Tibial artery (tissue), 4 donors: ENCODE data around the gene ARHGAP45.

Experiments
- DNase-seq, 2 donors: peaks; one replicate each; pipeline ENCODE4 v3.0.0-alpha.2; 2019
- H3K27ac ChIP-seq, 2 donors: fragments of 200-600 bp; sonication (generic) in 1 of 2; 1 replicate in 1 of 2; 2 replicates in 1 of 2; pipeline ENCODE4 v1.5.1; 2018 to 2019; ENCODE audit warnings: mild to moderate bottlenecking in 1 of 2
- H3K27me3 ChIP-seq, 2 donors: fragments of 200-600 bp; sonication (generic) in 1 of 2; one replicate each; pipeline versions ENCODE4 v1.5.1 to v1.6.0; 2016 to 2019
- H3K36me3 ChIP-seq, 3 donors: fragments of 200-600 bp; sonication (generic) in 2 of 3; one replicate each; pipeline ENCODE4 v1.5.1; 2016 to 2019; ENCODE audit warnings: mild to moderate bottlenecking in 2 of 3
- H3K4me1 ChIP-seq, 4 donors: fragments of 200-600 bp; sonication (generic) in 2 of 4; 1 replicate in 3 of 4; 2 replicates in 1 of 4; pipeline ENCODE4 v1.5.1; 2016 to 2019
- H3K4me3 ChIP-seq, 2 donors: fragments of 200-600 bp; sonication (generic) in 1 of 2; 1 replicate in 1 of 2; 2 replicates in 1 of 2; pipeline ENCODE4 v1.5.1; 2018 to 2019; ENCODE audit warnings: mild to moderate bottlenecking in 2 of 2
- H3K9me3 ChIP-seq, 3 donors: fragments of 200-600 bp; sonication (generic) in 1 of 3; one replicate each; pipeline ENCODE4 v1.5.1; 2016 to 2019
- intact Hi-C: fragments of 100-400 bp; cut with DNase I; formaldehyde crosslinking; loops from one replicate; pipeline ENCODE4 v1.15.0; 2023; ENCODE audit warnings: low total_unique reads
- TF ChIP-seq, protein P1 (sequence below), 2 experiments: fragments of 200-600 bp in 1 of 2; fragments of 450-650 bp in 1 of 2; IDR thresholded peaks; one replicate each; pipeline ENCODE4 v1.5.1; 2017 to 2019; ENCODE audit warnings: antibody characterized with exemption in 2 of 2, mild to moderate bottlenecking in 1 of 2, moderate library complexity in 1 of 2

ARHGAP45 gene

GRCh38 chr19:1026783-1027649 lies 40.0 kb upstream of the ARHGAP45 start:
- peaks cover 0 to 56% (median 38%) of the 10 kb centered on the region in 4 donors for H3K4me1 ChIP-seq
- H3K4me3 ChIP-seq = peak overlapping the region; percentile 81 to 94
- TF ChIP-seq, protein P1, sequence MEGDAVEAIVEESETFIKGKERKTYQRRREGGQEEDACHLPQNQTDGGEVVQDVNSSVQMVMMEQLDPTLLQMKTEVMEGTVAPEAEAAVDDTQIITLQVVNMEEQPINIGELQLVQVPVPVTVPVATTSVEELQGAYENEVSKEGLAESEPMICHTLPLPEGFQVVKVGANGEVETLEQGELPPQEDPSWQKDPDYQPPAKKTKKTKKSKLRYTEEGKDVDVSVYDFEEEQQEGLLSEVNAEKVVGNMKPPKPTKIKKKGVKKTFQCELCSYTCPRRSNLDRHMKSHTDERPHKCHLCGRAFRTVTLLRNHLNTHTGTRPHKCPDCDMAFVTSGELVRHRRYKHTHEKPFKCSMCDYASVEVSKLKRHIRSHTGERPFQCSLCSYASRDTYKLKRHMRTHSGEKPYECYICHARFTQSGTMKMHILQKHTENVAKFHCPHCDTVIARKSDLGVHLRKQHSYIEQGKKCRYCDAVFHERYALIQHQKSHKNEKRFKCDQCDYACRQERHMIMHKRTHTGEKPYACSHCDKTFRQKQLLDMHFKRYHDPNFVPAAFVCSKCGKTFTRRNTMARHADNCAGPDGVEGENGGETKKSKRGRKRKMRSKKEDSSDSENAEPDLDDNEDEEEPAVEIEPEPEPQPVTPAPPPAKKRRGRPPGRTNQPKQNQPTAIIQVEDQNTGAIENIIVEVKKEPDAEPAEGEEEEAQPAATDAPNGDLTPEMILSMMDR (IDR thresholded peaks at IDR 0.05) = no peak
- peak overlapping the region; percentile 98 to 99 for H3K27ac ChIP-seq
- no peaks in the 10 kb centered on the region for H3K27me3 ChIP-seq
- H3K36me3 ChIP-seq = peaks cover 5 to 23% (median 5%) of the 10 kb centered on the region in 3 donors
- intact Hi-C loops = no loop called here
- DNase-seq = no peak
- no peaks in the 10 kb centered on the region for H3K9me3 ChIP-seq

GRCh38 chr19:1027650-1028061 lies 39.3 kb upstream of the ARHGAP45 start:
- H3K36me3 ChIP-seq = peaks cover 12 to 30% (median 12%) of the 10 kb centered on the region in 3 donors
- peak overlapping the region; percentile 81 to 94 for H3K4me3 ChIP-seq
- DNase-seq = no peak
- H3K4me1 ChIP-seq = peaks cover 0 to 49% (median 31%) of the 10 kb centered on the region in 4 donors
- no peaks in the 10 kb centered on the region for H3K9me3 ChIP-seq
- intact Hi-C loops = no loop called here
- peak overlapping the region; percentile 98 to 99 for H3K27ac ChIP-seq
- H3K27me3 ChIP-seq = no peaks in the 10 kb centered on the region
- TF ChIP-seq, protein P1 (IDR thresholded peaks at IDR 0.05) = no peak

GRCh38 chr19:1028062-1028926 lies 38.7 kb upstream of the ARHGAP45 start:
- peaks cover 0 to 43% (median 28%) of the 10 kb centered on the region in 4 donors for H3K4me1 ChIP-seq
- H3K9me3 ChIP-seq = no peaks in the 10 kb centered on the region
- peak; percentile 67 to 88 for DNase-seq
- H3K36me3 ChIP-seq = peaks cover 18 to 36% (median 18%) of the 10 kb centered on the region in 3 donors
- TF ChIP-seq, protein P1 (IDR thresholded peaks at IDR 0.05) = no peak
- H3K4me3 ChIP-seq = peak overlapping the region; percentile 81 to 94
- H3K27ac ChIP-seq = peak overlapping the region; percentile 98 to 99
- H3K27me3 ChIP-seq = no peaks in the 10 kb centered on the region
- intact Hi-C loops = no loop called here

GRCh38 chr19:1032264-1032867 lies 34.6 kb upstream of the ARHGAP45 start:
- H3K4me3 ChIP-seq = no peak overlapping the region
- H3K27ac ChIP-seq = no peak overlapping the region
- no peaks in the 10 kb centered on the region for H3K27me3 ChIP-seq
- H3K9me3 ChIP-seq = no peaks in the 10 kb centered on the region
- H3K36me3 ChIP-seq = peaks cover 43 to 63% (median 44%) of the 10 kb centered on the region in 3 donors
- peaks cover 0 to 26% (median 21%) of the 10 kb centered on the region in 4 donors for H3K4me1 ChIP-seq
- TF ChIP-seq, protein P1 (IDR thresholded peaks at IDR 0.05) = no peak
- no peak for DNase-seq
- intact Hi-C loops = no loop called here

DNA sequence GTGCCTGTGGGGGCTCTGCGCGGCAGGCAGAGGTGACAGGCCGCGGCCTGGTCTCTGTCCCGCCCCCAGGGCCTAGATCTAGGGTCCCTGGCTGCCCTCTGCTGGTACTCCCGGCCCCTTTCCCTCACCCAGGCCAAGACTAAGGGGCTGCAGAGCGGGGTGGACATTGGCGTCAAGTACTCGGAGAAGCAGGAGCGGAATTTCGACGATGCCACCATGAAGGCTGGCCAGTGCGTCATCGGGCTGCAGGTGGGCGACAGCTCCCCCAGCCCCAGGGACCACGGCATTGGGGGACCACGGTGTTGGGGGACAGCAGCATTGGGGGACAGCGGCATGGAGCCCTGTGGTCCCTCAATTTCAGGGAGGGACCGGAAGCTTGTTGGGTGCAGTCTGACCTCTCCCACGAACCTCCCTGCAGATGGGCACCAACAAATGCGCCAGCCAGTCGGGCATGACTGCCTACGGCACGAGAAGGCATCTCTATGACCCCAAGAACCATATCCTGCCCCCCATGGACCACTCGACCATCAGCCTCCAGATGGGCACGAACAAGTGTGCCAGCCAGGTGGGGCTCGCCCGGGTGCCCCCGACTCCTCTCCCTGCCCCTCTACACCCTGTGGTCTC lies 30.9 kb upstream of the ARHGAP45 start:
- TF ChIP-seq, protein P1 (IDR thresholded peaks at IDR 0.05) = no peak
- Histone ChIP-seq H3K27ac (no peak overlapping the region), H3K27me3 (no peaks in the 10 kb centered on the region), H3K4me3 (no peak overlapping the region), H3K9me3 (no peaks in the 10 kb centered on the region), H3K36me3 (peaks cover 46 to 57% (median 46%) of the 10 kb centered on the region in 3 donors), H3K4me1 (peaks cover 0 to 35% (median 23%) of the 10 kb centered on the region in 4 donors)
- no peak for DNase-seq
- intact Hi-C loops = no loop called here
